GM21529 (cell line): ENCODE results near the gene HIF3A.
A peak's percentile ranks its signal among the peaks of the same experiment; 100 is the strongest.
"Not testable (repeated sequence)": the region's sequence is repeated elsewhere in the genome, so short reads cannot be mapped to it uniquely, and the experiment has no call there.

Experiments
- ATAC-seq: cut with Tn5 transposase; IDR thresholded peaks from one replicate; pipeline ENCODE4 v1.9.1; 2021; ENCODE audit not compliant: unreplicated experiment

HIF3A gene

GRCh38 chr19:46296722-46297461 is at the start of gene HIF3A:
Gene HIF3A, plus strand, starts transcription at chr19:46297042. Its CDS starts 35 bp downstream, at chr19:46297077.
- ATAC-seq = no peak

- ATAC-seq = no peak
Observed at GRCh38 chr19:46250076-46250735, 46.6 kb upstream of the HIF3A start.

GRCh38 chr19:46251416-46251815 is 45.4 kb upstream of the HIF3A start:
- no peak for ATAC-seq

- no peak for ATAC-seq
Observed at GRCh38 chr19:46254776-46255175, 42.1 kb upstream of the HIF3A start.

- no peak for ATAC-seq
Observed at GRCh38 chr19:46256855-46257254, 40.0 kb upstream of the HIF3A start.

- not testable (repeated sequence) for ATAC-seq
Observed at GRCh38 chr19:46261501-46261900, 35.3 kb upstream of the HIF3A start.

- peak; percentile 61 for ATAC-seq
Observed at GRCh38 chr19:46262684-46263296, 34.1 kb upstream of the HIF3A start.

- ATAC-seq = not testable (repeated sequence)
Observed at GRCh38 chr19:46264801-46265200, 32.0 kb upstream of the HIF3A start.

GRCh38 chr19:46265217-46265828 is 31.5 kb upstream of the HIF3A start:
- no peak for ATAC-seq

- ATAC-seq = no peak
Observed at GRCh38 chr19:46269101-46269500, 27.7 kb upstream of the HIF3A start.

- ATAC-seq = no peak
Observed at GRCh38 chr19:46270521-46271256, 26.2 kb upstream of the HIF3A start.

GRCh38 chr19:46271481-46272197 is 25.2 kb upstream of the HIF3A start:
- no peak for ATAC-seq

GRCh38 chr19:46273931-46274330 is 22.9 kb upstream of the HIF3A start:
- ATAC-seq = not testable (repeated sequence)

- no peak for ATAC-seq
Observed at GRCh38 chr19:46279177-46279576, 17.7 kb upstream of the HIF3A start.

- ATAC-seq = no peak
Observed at GRCh38 chr19:46283771-46284170, 13.1 kb upstream of the HIF3A start.

GRCh38 chr19:46284635-46285034 is 12.2 kb upstream of the HIF3A start:
- no peak for ATAC-seq

GRCh38 chr19:46287585-46287984 is 9.3 kb upstream of the HIF3A start:
- ATAC-seq = no peak

- ATAC-seq = no peak
Observed at GRCh38 chr19:46288896-46289588, 7.8 kb upstream of the HIF3A start.

GRCh38 chr19:46289724-46290619 is 6.9 kb upstream of the HIF3A start:
- no peak for ATAC-seq
